Measurements from ENCODE around the gene KIAA1614.

DNA sequence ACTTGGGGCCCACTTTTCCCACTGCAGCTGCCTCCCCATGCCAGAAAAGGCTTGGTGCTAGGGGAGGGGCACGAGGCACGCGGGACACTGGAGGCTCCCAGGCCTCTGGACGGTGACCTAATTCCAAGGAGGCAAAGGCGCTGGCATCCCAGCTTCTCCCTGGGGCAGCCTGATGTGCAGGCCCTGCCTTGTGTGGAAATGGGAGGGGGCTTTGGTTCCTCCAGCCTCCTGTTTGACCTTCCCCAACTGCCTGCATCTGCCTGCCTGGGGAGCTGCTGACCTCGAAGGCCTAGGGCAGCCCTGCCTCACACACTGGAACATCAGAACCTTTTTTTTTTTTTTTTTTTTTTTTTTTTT, 39.9 kb downstream of the KIAA1614 start:
- TF ChIP-seq, protein P1, sequence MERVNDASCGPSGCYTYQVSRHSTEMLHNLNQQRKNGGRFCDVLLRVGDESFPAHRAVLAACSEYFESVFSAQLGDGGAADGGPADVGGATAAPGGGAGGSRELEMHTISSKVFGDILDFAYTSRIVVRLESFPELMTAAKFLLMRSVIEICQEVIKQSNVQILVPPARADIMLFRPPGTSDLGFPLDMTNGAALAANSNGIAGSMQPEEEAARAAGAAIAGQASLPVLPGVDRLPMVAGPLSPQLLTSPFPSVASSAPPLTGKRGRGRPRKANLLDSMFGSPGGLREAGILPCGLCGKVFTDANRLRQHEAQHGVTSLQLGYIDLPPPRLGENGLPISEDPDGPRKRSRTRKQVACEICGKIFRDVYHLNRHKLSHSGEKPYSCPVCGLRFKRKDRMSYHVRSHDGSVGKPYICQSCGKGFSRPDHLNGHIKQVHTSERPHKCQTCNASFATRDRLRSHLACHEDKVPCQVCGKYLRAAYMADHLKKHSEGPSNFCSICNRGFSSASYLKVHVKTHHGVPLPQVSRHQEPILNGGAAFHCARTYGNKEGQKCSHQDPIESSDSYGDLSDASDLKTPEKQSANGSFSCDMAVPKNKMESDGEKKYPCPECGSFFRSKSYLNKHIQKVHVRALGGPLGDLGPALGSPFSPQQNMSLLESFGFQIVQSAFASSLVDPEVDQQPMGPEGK (CRISPR knock-in tag; IDR thresholded peaks at IDR 0.05; ENCODE audit: borderline replicate concordance): no peak
- TF ChIP-seq ZNF70 (CRISPR knock-in tag; IDR thresholded peaks at IDR 0.05) (no peak), ZNF8 (CRISPR knock-in tag; IDR thresholded peaks at IDR 0.05) (no peak), GLIS3 (CRISPR knock-in tag; IDR thresholded peaks at IDR 0.05) (no peak), ZFP3 (CRISPR knock-in tag; IDR thresholded peaks at IDR 0.05) (no peak), BACH2 (CRISPR knock-in tag; IDR thresholded peaks at IDR 0.05; ENCODE audit: borderline replicate concordance) (no peak), ZC3H10 (CRISPR knock-in tag; IDR thresholded peaks at IDR 0.05) (no peak)
- TF ChIP-seq, protein P2, sequence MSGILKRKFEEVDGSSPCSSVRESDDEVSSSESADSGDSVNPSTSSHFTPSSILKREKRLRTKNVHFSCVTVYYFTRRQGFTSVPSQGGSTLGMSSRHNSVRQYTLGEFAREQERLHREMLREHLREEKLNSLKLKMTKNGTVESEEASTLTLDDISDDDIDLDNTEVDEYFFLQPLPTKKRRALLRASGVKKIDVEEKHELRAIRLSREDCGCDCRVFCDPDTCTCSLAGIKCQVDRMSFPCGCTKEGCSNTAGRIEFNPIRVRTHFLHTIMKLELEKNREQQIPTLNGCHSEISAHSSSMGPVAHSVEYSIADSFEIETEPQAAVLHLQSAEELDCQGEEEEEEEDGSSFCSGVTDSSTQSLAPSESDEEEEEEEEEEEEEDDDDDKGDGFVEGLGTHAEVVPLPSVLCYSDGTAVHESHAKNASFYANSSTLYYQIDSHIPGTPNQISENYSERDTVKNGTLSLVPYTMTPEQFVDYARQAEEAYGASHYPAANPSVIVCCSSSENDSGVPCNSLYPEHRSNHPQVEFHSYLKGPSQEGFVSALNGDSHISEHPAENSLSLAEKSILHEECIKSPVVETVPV (CRISPR knock-in tag; IDR thresholded peaks at IDR 0.05): no peak
- TF ChIP-seq, protein P3, sequence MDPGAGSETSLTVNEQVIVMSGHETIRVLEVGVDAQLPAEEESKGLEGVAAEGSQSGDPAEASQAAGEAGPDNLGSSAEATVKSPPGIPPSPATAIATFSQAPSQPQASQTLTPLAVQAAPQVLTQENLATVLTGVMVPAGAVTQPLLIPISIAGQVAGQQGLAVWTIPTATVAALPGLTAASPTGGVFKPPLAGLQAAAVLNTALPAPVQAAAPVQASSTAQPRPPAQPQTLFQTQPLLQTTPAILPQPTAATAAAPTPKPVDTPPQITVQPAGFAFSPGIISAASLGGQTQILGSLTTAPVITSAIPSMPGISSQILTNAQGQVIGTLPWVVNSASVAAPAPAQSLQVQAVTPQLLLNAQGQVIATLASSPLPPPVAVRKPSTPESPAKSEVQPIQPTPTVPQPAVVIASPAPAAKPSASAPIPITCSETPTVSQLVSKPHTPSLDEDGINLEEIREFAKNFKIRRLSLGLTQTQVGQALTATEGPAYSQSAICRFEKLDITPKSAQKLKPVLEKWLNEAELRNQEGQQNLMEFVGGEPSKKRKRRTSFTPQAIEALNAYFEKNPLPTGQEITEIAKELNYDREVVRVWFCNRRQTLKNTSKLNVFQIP (CRISPR knock-in tag; IDR thresholded peaks at IDR 0.05; ENCODE audit: borderline replicate concordance, low read depth): no peak
- TF ChIP-seq, protein P4, sequence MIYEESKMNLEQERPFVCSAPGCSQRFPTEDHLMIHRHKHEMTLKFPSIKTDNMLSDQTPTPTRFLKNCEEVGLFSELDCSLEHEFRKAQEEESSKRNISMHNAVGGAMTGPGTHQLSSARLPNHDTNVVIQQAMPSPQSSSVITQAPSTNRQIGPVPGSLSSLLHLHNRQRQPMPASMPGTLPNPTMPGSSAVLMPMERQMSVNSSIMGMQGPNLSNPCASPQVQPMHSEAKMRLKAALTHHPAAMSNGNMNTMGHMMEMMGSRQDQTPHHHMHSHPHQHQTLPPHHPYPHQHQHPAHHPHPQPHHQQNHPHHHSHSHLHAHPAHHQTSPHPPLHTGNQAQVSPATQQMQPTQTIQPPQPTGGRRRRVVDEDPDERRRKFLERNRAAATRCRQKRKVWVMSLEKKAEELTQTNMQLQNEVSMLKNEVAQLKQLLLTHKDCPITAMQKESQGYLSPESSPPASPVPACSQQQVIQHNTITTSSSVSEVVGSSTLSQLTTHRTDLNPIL (CRISPR knock-in tag; IDR thresholded peaks at IDR 0.05; ENCODE audit: low read depth): no peak

Data from SK-N-SH treated with all-trans-retinoic acid at 6 μM for 48 hours (cell line).